Vagina (tissue), 2 donors: Measurements from ENCODE around the gene AKAP6.
"Not testable (repeated sequence)": the region's sequence is repeated elsewhere in the genome, so short reads cannot be mapped to it uniquely, and the experiment has no call there.

ENCODE experiments used
- POLR2A ChIP-seq, 2 donors: fragments of 450-650 bp; IDR thresholded peaks; one replicate each; pipeline ENCODE4 v1.6.1; 2017; ENCODE audit warnings: antibody characterized with exemption in 2 of 2, mild to moderate bottlenecking in 2 of 2, moderate library complexity in 2 of 2
- POLR2AphosphoS5 ChIP-seq, 2 donors: sonication (generic); formaldehyde crosslinking; IDR thresholded peaks; one replicate each; pipeline ENCODE4 v1.9.0; 2017; ENCODE audit warnings: antibody characterized with exemption in 2 of 2, mild to moderate bottlenecking in 2 of 2, low read depth in 1 of 2; ENCODE audit not compliant: insufficient read depth in 1 of 2
- TF ChIP-seq, protein P1 (sequence below), 3 experiments: fragments of 450-650 bp in 2 of 3; fragments of 200-600 bp in 1 of 3; sonication (generic) in 1 of 3; IDR thresholded peaks; one replicate each; pipeline ENCODE4 v1.5.1; 2017 to 2019; ENCODE audit warnings: antibody characterized with exemption in 3 of 3, mild to moderate bottlenecking in 2 of 3, moderate library complexity in 2 of 3

- TF ChIP-seq POLR2A (IDR thresholded peaks at IDR 0.05); POLR2AphosphoS5 (IDR thresholded peaks at IDR 0.05; ENCODE audit: insufficient read depth in 1 of 2, low read depth in 1 of 2): not testable (repeated sequence)
- TF ChIP-seq, protein P1, sequence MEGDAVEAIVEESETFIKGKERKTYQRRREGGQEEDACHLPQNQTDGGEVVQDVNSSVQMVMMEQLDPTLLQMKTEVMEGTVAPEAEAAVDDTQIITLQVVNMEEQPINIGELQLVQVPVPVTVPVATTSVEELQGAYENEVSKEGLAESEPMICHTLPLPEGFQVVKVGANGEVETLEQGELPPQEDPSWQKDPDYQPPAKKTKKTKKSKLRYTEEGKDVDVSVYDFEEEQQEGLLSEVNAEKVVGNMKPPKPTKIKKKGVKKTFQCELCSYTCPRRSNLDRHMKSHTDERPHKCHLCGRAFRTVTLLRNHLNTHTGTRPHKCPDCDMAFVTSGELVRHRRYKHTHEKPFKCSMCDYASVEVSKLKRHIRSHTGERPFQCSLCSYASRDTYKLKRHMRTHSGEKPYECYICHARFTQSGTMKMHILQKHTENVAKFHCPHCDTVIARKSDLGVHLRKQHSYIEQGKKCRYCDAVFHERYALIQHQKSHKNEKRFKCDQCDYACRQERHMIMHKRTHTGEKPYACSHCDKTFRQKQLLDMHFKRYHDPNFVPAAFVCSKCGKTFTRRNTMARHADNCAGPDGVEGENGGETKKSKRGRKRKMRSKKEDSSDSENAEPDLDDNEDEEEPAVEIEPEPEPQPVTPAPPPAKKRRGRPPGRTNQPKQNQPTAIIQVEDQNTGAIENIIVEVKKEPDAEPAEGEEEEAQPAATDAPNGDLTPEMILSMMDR (IDR thresholded peaks at IDR 0.05): not testable (repeated sequence)
Measured at GRCh38 chr14:32462553-32462952, 133.5 kb downstream of the AKAP6 start.
